Neuronal stem cell (in vitro differentiated cells): Measurements from ENCODE around the gene POLG.

Experiments
- DNase-seq: peaks from one replicate; pipeline ENCODE4 v3.0.0-alpha.2; 2013; ENCODE audit warnings: low spot score
- H2AFZ ChIP-seq: one replicate; pipeline ENCODE4 v1.6.1; 2013; ENCODE audit warnings: mild to moderate bottlenecking, low read length, inconsistent platforms
- H2AK5ac ChIP-seq: 2 replicates; pipeline ENCODE4 v1.6.1; 2013; ENCODE audit warnings: low read depth, mild to moderate bottlenecking, inconsistent platforms, low read length, moderate library complexity, mixed read lengths
- H2BK120ac ChIP-seq: 2 replicates; pipeline ENCODE4 v1.6.1; 2013; ENCODE audit warnings: low read depth, mild to moderate bottlenecking, inconsistent platforms, low read length, moderate library complexity, mixed read lengths
- H2BK12ac ChIP-seq: one replicate; pipeline ENCODE4 v1.6.1; 2013; ENCODE audit warnings: low read length, inconsistent platforms
- H2BK15ac ChIP-seq: 2 replicates; pipeline ENCODE4 v1.6.1; 2013; ENCODE audit warnings: mild to moderate bottlenecking, low read length, inconsistent platforms, mixed read lengths
- H2BK5ac ChIP-seq: one replicate; pipeline ENCODE4 v1.6.1; 2013; ENCODE audit warnings: inconsistent platforms, mild to moderate bottlenecking, low read length, moderate library complexity
- H3K14ac ChIP-seq: one replicate; pipeline ENCODE4 v1.6.1; 2013; ENCODE audit warnings: low read length, inconsistent platforms
- H3K18ac ChIP-seq: 2 replicates; pipeline ENCODE4 v1.6.1; 2013; ENCODE audit warnings: low read length, inconsistent platforms
- H3K23ac ChIP-seq: 2 replicates; pipeline ENCODE4 v1.6.1; 2013; ENCODE audit warnings: low read depth, mild to moderate bottlenecking, mixed read lengths, low read length, inconsistent platforms; ENCODE audit not compliant: poor library complexity
- H3K27ac ChIP-seq: replicated peaks from 3 replicates; pipeline ENCODE4 v1.5.1; 2013; ENCODE audit warnings: low read length, inconsistent platforms
- H3K27me3 ChIP-seq, 3 experiments: 2 replicates each; pipeline ENCODE4 v1.6.1; 2013; ENCODE audit warnings: low read length in 3 of 3, mild to moderate bottlenecking in 2 of 3, inconsistent platforms in 1 of 3, low read depth in 1 of 3, mixed read lengths in 1 of 3, moderate library complexity in 1 of 3; ENCODE audit not compliant: control insufficient read depth in 3 of 3, insufficient read depth in 3 of 3
- H3K36me3 ChIP-seq, 2 donors: replicated peaks in 1 of 2; 2 replicates each; pipeline ENCODE4 v1.6.1; 2013; ENCODE audit warnings: low read length in 2 of 2; ENCODE audit not compliant: control insufficient read depth in 2 of 2, insufficient read depth in 2 of 2
- H3K4ac ChIP-seq: 2 replicates; pipeline ENCODE4 v1.6.1; 2013; ENCODE audit warnings: inconsistent platforms, mild to moderate bottlenecking, low read length, moderate library complexity
- H3K4me1 ChIP-seq, 2 donors: 1 replicate in 1 of 2; 2 replicates in 1 of 2; pipeline ENCODE4 v1.6.1; 2013; ENCODE audit warnings: low read length in 2 of 2, low read depth in 1 of 2; ENCODE audit not compliant: control insufficient read depth in 2 of 2, insufficient read depth in 1 of 2
- H3K4me2 ChIP-seq: one replicate; pipeline ENCODE4 v1.6.1; 2013; ENCODE audit warnings: mild to moderate bottlenecking, low read length, inconsistent platforms; ENCODE audit not compliant: insufficient read depth, poor library complexity, severe bottlenecking
- H3K4me3 ChIP-seq, 2 donors: 2 replicates each; pipeline ENCODE4 v1.5.1; 2013; ENCODE audit warnings: low read length in 2 of 2, mild to moderate bottlenecking in 2 of 2, inconsistent platforms in 1 of 2, moderate library complexity in 1 of 2
- H3K79me1 ChIP-seq: one replicate; pipeline ENCODE4 v1.6.1; 2013; ENCODE audit warnings: low read depth, mild to moderate bottlenecking, inconsistent platforms, low read length, moderate library complexity
- H3K9ac ChIP-seq: one replicate; pipeline ENCODE4 v1.6.1; 2013; ENCODE audit warnings: mild to moderate bottlenecking, low read depth, low read length, inconsistent platforms; ENCODE audit not compliant: poor library complexity
- H3K9me3 ChIP-seq, 2 donors: replicated peaks in 1 of 2; 2 replicates each; pipeline versions ENCODE3 to v1.6.1; 2013; ENCODE audit warnings: low read length in 2 of 2, mild to moderate bottlenecking in 2 of 2, inconsistent platforms in 1 of 2, low read depth in 1 of 2, mixed read lengths in 1 of 2, moderate library complexity in 1 of 2; ENCODE audit not compliant: control insufficient read depth in 2 of 2, insufficient read depth in 1 of 2
- H4K8ac ChIP-seq: one replicate; pipeline ENCODE4 v1.6.1; 2013; ENCODE audit warnings: low read depth, mild to moderate bottlenecking, inconsistent platforms, low read length, moderate library complexity
- H4K91ac ChIP-seq: one replicate; pipeline ENCODE4 v1.6.1; 2013; ENCODE audit warnings: low read length, low read depth, mild to moderate bottlenecking, inconsistent platforms; ENCODE audit not compliant: poor library complexity
- WGBS, 2 donors: extraction: QIAGEN DNeasy Blood & Tissue Kit; methylation state at CpG; one replicate each; pipeline ENCODE4 v1.1.7; 2013; ENCODE audit warnings: missing lambda C conversion rate in 2 of 2, mixed read lengths in 1 of 2; ENCODE audit not compliant: insufficient read length in 2 of 2, insufficient replicate concordance in 1 of 2; ENCODE audit errors: extremely low coverage in 2 of 2; 5-methylcytosine and 5-hydroxymethylcytosine counted together

The POLG gene

GRCh38 chr15:89307046-89307587, 27.5 kb downstream of the POLG start:
- H3K27me3 ChIP-seq = no peaks in the 10 kb centered on the region
- no peak overlapping the region for H2BK5ac ChIP-seq
- no peak overlapping the region for H3K27ac ChIP-seq
- peaks cover 39 to 94% of the 10 kb centered on the region in 2 donors for H3K36me3 ChIP-seq
- no peak overlapping the region for H3K23ac ChIP-seq
- H2AK5ac ChIP-seq = no peak overlapping the region
- no peak overlapping the region for H4K91ac ChIP-seq
- H3K79me1 ChIP-seq = no peaks in the 10 kb centered on the region
- H3K4me1 ChIP-seq = no peaks in the 10 kb centered on the region
- H2AFZ ChIP-seq = no peak overlapping the region
- no peak overlapping the region for H2BK15ac ChIP-seq
- no peak overlapping the region for H4K8ac ChIP-seq
- H3K9me3 ChIP-seq = no peaks in the 10 kb centered on the region
- H2BK120ac ChIP-seq = no peak overlapping the region
- H3K14ac ChIP-seq = no peak overlapping the region
- no peak overlapping the region for H3K18ac ChIP-seq
- no peak overlapping the region for H3K9ac ChIP-seq
- no peak for DNase-seq
- no peak overlapping the region for H2BK12ac ChIP-seq
- WGBS, 2 donors = no CpG with 5 or more reads among the region's 2 CpGs
- H3K4ac ChIP-seq = no peak overlapping the region
- no peak overlapping the region for H3K4me2 ChIP-seq
- no peak overlapping the region for H3K4me3 ChIP-seq

GRCh38 chr15:89305395-89305794, 29.2 kb downstream of the POLG start:
- Histone ChIP-seq H2BK12ac (no peak overlapping the region), H4K8ac (no peak overlapping the region), H3K9me3 (no peaks in the 10 kb centered on the region), H3K4ac (no peak overlapping the region), H3K4me3 (no peak overlapping the region), H4K91ac (no peak overlapping the region), H3K9ac (no peak overlapping the region), H2BK5ac (no peak overlapping the region), H3K18ac (no peak overlapping the region), H3K27me3 (no peaks in the 10 kb centered on the region), H3K36me3 (peaks cover 40 to 95% of the 10 kb centered on the region in 2 donors), H3K79me1 (no peaks in the 10 kb centered on the region), H3K23ac (no peak overlapping the region), H3K14ac (no peak overlapping the region), H2AFZ (no peak overlapping the region), H3K4me1 (no peaks in the 10 kb centered on the region), H3K4me2 (no peak overlapping the region), H2BK120ac (no peak overlapping the region), H2AK5ac (no peak overlapping the region), H3K27ac (no peak overlapping the region), H2BK15ac (no peak overlapping the region)
- whole genome bisulfite sequencing, 2 donors = no CpG with 5 or more reads among the region's 3 CpGs
- DNase-seq = no peak

- Histone ChIP-seq H3K27ac (no peak overlapping the region), H3K18ac (no peak overlapping the region), H3K4me1 (no peaks in the 10 kb centered on the region), H2BK12ac (no peak overlapping the region), H3K4me3 (no peak overlapping the region), H2BK120ac (no peak overlapping the region), H3K14ac (no peak overlapping the region), H3K36me3 (peaks cover 43 to 95% of the 10 kb centered on the region in 2 donors), H2AFZ (no peak overlapping the region), H3K4me2 (no peak overlapping the region), H3K79me1 (no peaks in the 10 kb centered on the region), H3K27me3 (no peaks in the 10 kb centered on the region), H2BK15ac (no peak overlapping the region), H2AK5ac (no peak overlapping the region), H2BK5ac (no peak overlapping the region), H3K9me3 (no peaks in the 10 kb centered on the region), H3K23ac (no peak overlapping the region), H3K9ac (no peak overlapping the region), H3K4ac (no peak overlapping the region), H4K91ac (no peak overlapping the region), H4K8ac (no peak overlapping the region)
- WGBS, 2 donors = no CpG with 5 or more reads among the region's 2 CpGs
- no peak for DNase-seq
Observed at GRCh38 chr15:89303986-89304385, 30.6 kb downstream of the POLG start.

- no peaks in the 10 kb centered on the region for H3K4me1 ChIP-seq
- no peak overlapping the region for H3K27ac ChIP-seq
- H3K4me3 ChIP-seq = no peak overlapping the region
- H4K8ac ChIP-seq = no peak overlapping the region
- no peak overlapping the region for H3K18ac ChIP-seq
- no peak overlapping the region for H3K14ac ChIP-seq
- H2AFZ ChIP-seq = no peak overlapping the region
- no peak overlapping the region for H2BK120ac ChIP-seq
- H3K9me3 ChIP-seq = no peaks in the 10 kb centered on the region
- no peak for DNase-seq
- peaks cover 28 to 84% of the 10 kb centered on the region in 2 donors for H3K36me3 ChIP-seq
- H4K91ac ChIP-seq = no peak overlapping the region
- H2AK5ac ChIP-seq = no peak overlapping the region
- no CpG with 5 or more reads among the region's 5 CpGs for WGBS, 2 donors
- no peak overlapping the region for H2BK15ac ChIP-seq
- H2BK5ac ChIP-seq = no peak overlapping the region
- H3K4ac ChIP-seq = no peak overlapping the region
- no peak overlapping the region for H3K4me2 ChIP-seq
- H3K9ac ChIP-seq = no peak overlapping the region
- no peaks in the 10 kb centered on the region for H3K79me1 ChIP-seq
- no peaks in the 10 kb centered on the region for H3K27me3 ChIP-seq
- no peak overlapping the region for H3K23ac ChIP-seq
- H2BK12ac ChIP-seq = no peak overlapping the region
Observed at GRCh38 chr15:89301304-89302089, 33.1 kb downstream of the POLG start.
